GM18511 (cell line): ENCODE measurements around the gene TMED1.
A peak's percentile ranks its signal among the peaks of the same experiment; 100 is the strongest.
"Not testable (repeated sequence)": the region's sequence is repeated elsewhere in the genome, so short reads cannot be mapped to it uniquely, and the experiment has no call there.

Source experiments
- ATAC-seq: cut with Tn5 transposase; IDR thresholded peaks from one replicate; pipeline ENCODE4 v1.9.1; 2021; ENCODE audit warnings: mild to moderate bottlenecking, moderate library complexity; ENCODE audit not compliant: unreplicated experiment

Gene TMED1

GRCh38 chr19:10835754-10836478 is at the start of gene TMED1:
Gene TMED1 (minus strand): TSS chr19:10836212. CDS start chr19:10836191, 21 bp downstream.
- peak; percentile 86 for ATAC-seq

GRCh38 chr19:10885201-10886169 is 49.5 kb upstream of the TMED1 start:
- no peak for ATAC-seq

GRCh38 chr19:10884274-10884673 is 48.3 kb upstream of the TMED1 start:
- ATAC-seq, result no peak

- no peak for ATAC-seq
These were observed 46.1 kb upstream of the TMED1 start for GRCh38 chr19:10882108-10882457.

GRCh38 chr19:10881403-10882107 is 45.5 kb upstream of the TMED1 start:
- no peak for ATAC-seq

- ATAC-seq, result no peak
These were observed 42.2 kb upstream of the TMED1 start for GRCh38 chr19:10878253-10878652.

- ATAC-seq, result not testable (repeated sequence)
These were observed 41.6 kb upstream of the TMED1 start for GRCh38 chr19:10877608-10878007.

- peak; percentile 54 for ATAC-seq
These were observed 40.6 kb upstream of the TMED1 start for GRCh38 chr19:10876459-10877240.

GRCh38 chr19:10874024-10874423 is 38.0 kb upstream of the TMED1 start:
- no peak for ATAC-seq

GRCh38 chr19:10872546-10873107 is 36.6 kb upstream of the TMED1 start:
- ATAC-seq, result no peak

GRCh38 chr19:10871711-10872545 is 35.9 kb upstream of the TMED1 start:
- no peak for ATAC-seq

- ATAC-seq, result peak; percentile 71
These were observed 35.1 kb upstream of the TMED1 start, which contains the start of gene CARM1 for GRCh38 chr19:10870955-10871603. Gene CARM1 (plus strand): TSS chr19:10871553. CDS start chr19:10871703, 150 bp downstream.

GRCh38 chr19:10870501-10870954 is 34.5 kb upstream of the TMED1 start:
- no peak for ATAC-seq

- not testable (repeated sequence) for ATAC-seq
These were observed 33.9 kb upstream of the TMED1 start for GRCh38 chr19:10869872-10870311.

- ATAC-seq, result no peak
These were observed 33.0 kb upstream of the TMED1 start for GRCh38 chr19:10868872-10869547.

GRCh38 chr19:10866495-10866894 is 30.5 kb upstream of the TMED1 start:
- ATAC-seq, result no peak

GRCh38 chr19:10864538-10864899 is 28.5 kb upstream of the TMED1 start:
- no peak for ATAC-seq

GRCh38 chr19:10863107-10863717 is 27.2 kb upstream of the TMED1 start:
- no peak for ATAC-seq
